GM12878 (cell line): ENCODE data around the gene ARHGEF11. TPM values are rescaled to one million over a fixed set of nuclear protein-coding genes. Genes with fewer than 3 reads are reported as not detected.

Source experiments
- ATAC-seq: fragments of 200-7000 bp; cut with Tn5 transposase; 3 replicates; pipeline ENCODE4 v1.9.1; 2020; ENCODE audit warnings: mild to moderate bottlenecking, moderate library complexity
- BruUV-seq: library from RNA; stranded (reverse); fragments of 400-500 nt; replicated peaks from 2 replicates; lab custom pipeline; 2021; lab: Mats Ljungman, UMichigan
- CTCF ChIA-PET: fragments of 300-600 bp; sonication (Branson Sonifier 250); formaldehyde crosslinking; extraction: SDS; loops from one replicate; lab custom pipeline; 2021; ENCODE audit warnings: inconsistent platforms; lab: Yijun Ruan, JAX
- POLR2A ChIA-PET: fragments of 350-600 bp; formaldehyde crosslinking; extraction: SDS; loops from one replicate; lab custom pipeline; 2021; ENCODE audit warnings: inconsistent platforms; lab: Charles Lee
- RAD21 ChIA-PET: fragments of 300-600 bp; sonication (Branson Sonifier 250); formaldehyde crosslinking; loops from one replicate; lab custom pipeline; 2023; ENCODE audit warnings: antibody characterized with exemption; ENCODE audit not compliant: unreplicated experiment; lab: Charles Lee
- SMC1A ChIA-PET: fragments of 300-600 bp; sonication (Branson Sonifier 250); formaldehyde crosslinking; loops from one replicate; lab custom pipeline; 2023; ENCODE audit not compliant: unreplicated experiment, uncharacterized antibody; lab: Charles Lee
- DNase-seq: peaks from one replicate; pipeline ENCODE4 v3.0.0-alpha.2; 2011; ENCODE audit warnings: low read depth, low spot score
- FAIRE-seq: peaks from 3 replicates; lab custom pipeline; 2011; peaks lifted over from hg19 to GRCh38; lab: Jason Lieb, UNC
- H2AFZ ChIP-seq: 2 replicates; pipeline ENCODE4 v1.6.0; 2011; ENCODE audit warnings: low read depth, low read length, control low read depth; ENCODE audit not compliant: control insufficient read depth
- H3K27ac ChIP-seq: 2 replicates; pipeline ENCODE4 v1.5.1; 2011; ENCODE audit warnings: control low read depth; ENCODE audit not compliant: control insufficient read depth, insufficient read depth
- H3K27me3 ChIP-seq, 2 experiments: replicated peaks in 1 of 2; 2 replicates each; pipeline versions ENCODE4 v1.6.0 to v1.6.1; 2011; ENCODE audit warnings: low read length in 1 of 2; ENCODE audit not compliant: control insufficient read depth in 2 of 2, insufficient read depth in 2 of 2
- H3K36me3 ChIP-seq, 2 experiments: 2 replicates each; pipeline ENCODE4 v1.5.1; 2011; ENCODE audit warnings: low read length in 1 of 2; ENCODE audit not compliant: control insufficient read depth in 2 of 2, insufficient read depth in 2 of 2
- H3K4me1 ChIP-seq: 2 replicates; pipeline ENCODE4 v1.6.1; 2011; ENCODE audit warnings: mild to moderate bottlenecking, low read length, moderate library complexity, mixed read lengths; ENCODE audit not compliant: control insufficient read depth, insufficient read depth
- H3K4me2 ChIP-seq: 2 replicates; pipeline ENCODE4 v1.6.0; 2011; ENCODE audit warnings: control low read depth; ENCODE audit not compliant: control insufficient read depth, insufficient read depth
- H3K4me3 ChIP-seq: fragments of 200-600 bp; sonication (generic); 2 replicates; pipeline ENCODE4 v1.5.1; 2016
- H3K79me2 ChIP-seq: 2 replicates; pipeline ENCODE4 v1.6.0; 2011; ENCODE audit warnings: low read length; ENCODE audit not compliant: control insufficient read depth, insufficient read depth
- H3K9ac ChIP-seq: 2 replicates; pipeline ENCODE4 v1.8.0; 2011; ENCODE audit warnings: low read length, control low read depth, mixed read lengths; ENCODE audit not compliant: control insufficient read depth, insufficient read depth
- H3K9me3 ChIP-seq: replicated peaks from 3 replicates; pipeline ENCODE4 v1.5.1; 2011; ENCODE audit warnings: mild to moderate bottlenecking, low read length; ENCODE audit not compliant: control insufficient read depth, insufficient read depth
- H4K20me1 ChIP-seq: 2 replicates; pipeline ENCODE4 v1.6.0; 2011; ENCODE audit not compliant: control insufficient read depth, insufficient read depth
- CEBPB ChIP-seq, 2 experiments: fragments of 150-350 bp in 1 of 2; IDR thresholded peaks; 2 replicates each; pipeline ENCODE4 v1.6.1; 2012 to 2014; ENCODE audit warnings: low read depth in 2 of 2, low read length in 2 of 2, borderline replicate concordance in 1 of 2, inconsistent platforms in 1 of 2
- DPF2 ChIP-seq: fragments of 450-650 bp; IDR thresholded peaks from 2 replicates; pipeline ENCODE4 v1.6.1; 2017; ENCODE audit warnings: mild to moderate bottlenecking
- IRF3 ChIP-seq: fragments of 450-650 bp; IDR thresholded peaks from 2 replicates; pipeline ENCODE4 v1.6.1; 2014; ENCODE audit warnings: mild to moderate bottlenecking
- MAX ChIP-seq: IDR thresholded peaks from 2 replicates; pipeline ENCODE4 v1.6.1; 2012; ENCODE audit warnings: low read depth, low read length, improper control_type of control experiment
- NFIC ChIP-seq: IDR thresholded peaks from 2 replicates; pipeline ENCODE4 v1.6.1; 2012; ENCODE audit warnings: low read depth, mild to moderate bottlenecking, inconsistent platforms, low read length, moderate library complexity
- PML ChIP-seq: IDR thresholded peaks from 2 replicates; pipeline ENCODE4 v1.6.1; 2012; ENCODE audit warnings: low read length, inconsistent platforms
- RUNX3 ChIP-seq: IDR thresholded peaks from 2 replicates; pipeline ENCODE4 v1.6.1; 2012; ENCODE audit warnings: low read length, inconsistent platforms
- SIX5 ChIP-seq: IDR thresholded peaks from 2 replicates; pipeline ENCODE4 v1.6.1; 2011; ENCODE audit warnings: mild to moderate bottlenecking, low read depth, low read length, moderate library complexity; ENCODE audit not compliant: severe bottlenecking
- STAT3 ChIP-seq: IDR thresholded peaks from 2 replicates; pipeline ENCODE4 v1.6.1; 2011; ENCODE audit warnings: low read depth, low read length, improper control_type of control experiment
- USF1 ChIP-seq: IDR thresholded peaks from 2 replicates; pipeline ENCODE4 v1.6.1; 2011; ENCODE audit warnings: borderline replicate concordance, low read depth, mild to moderate bottlenecking, moderate library complexity, mixed read lengths, low read length; ENCODE audit not compliant: insufficient read depth; ENCODE audit errors: extremely low read length
- YBX1 ChIP-seq: fragments of 450-650 bp; IDR thresholded peaks from 2 replicates; pipeline ENCODE4 v1.6.1; 2016; ENCODE audit warnings: antibody characterized with exemption
- ZSCAN29 ChIP-seq: fragments of 450-650 bp; IDR thresholded peaks from 2 replicates; pipeline ENCODE4 v1.6.1; 2017; ENCODE audit warnings: mild to moderate bottlenecking, moderate library complexity
- WGBS: methylation state at CpG from one replicate; pipeline ENCODE4 v1.1.6; 2016; ENCODE audit warnings: low lambda C conversion rate; ENCODE audit not compliant: insufficient replicate concordance, insufficient coverage; ENCODE audit errors: missing lambda C conversion rate; 5-methylcytosine and 5-hydroxymethylcytosine counted together
- in situ Hi-C: fragments of 300-500 bp; cut with MboI; formaldehyde crosslinking; loops from 9 replicates; pipeline ENCODE4 v1.14.3; 2018; ENCODE audit warnings: mixed read lengths
- intact Hi-C: fragments of 100-400 bp; cut with micrococcal nuclease; formaldehyde crosslinking; loops from one replicate; pipeline ENCODE4 v1.14.2; 2022; ENCODE audit not compliant: unreplicated experiment
- polyA plus RNA-seq, 11 experiments: library from polyadenylated mRNA; depleted of rRNA in 4 of 11; unstranded in 6 of 11; stranded (reverse) in 5 of 11; fragments of >200 nt; fragmentation: Nextera tagmentation in 4 of 11; fragmentation: Illumina TruSeq in 1 of 11; extraction: Ambion mirVana in 4 of 11; extraction: Trizol in 1 of 11; gene quantifications; 1 replicate in 1 of 11; 2 replicates in 10 of 11; pipeline versions ENCODE4 v1.2.1 to v1.2.3, GENCODE V29; 2011 to 2016; ENCODE audit warnings: inconsistent platforms in 2 of 11, missing spikeins in 2 of 11, low read depth in 1 of 11
- total RNA-seq, 4 experiments: library from RNA; depleted of rRNA in 3 of 4; stranded (reverse); fragments of >200 nt in 3 of 4; fragmentation: Illumina TruSeq in 1 of 4; extraction: Trizol in 1 of 4; gene quantifications; 2 replicates each; pipeline versions ENCODE4 v1.2.1 to v1.2.3, GENCODE V29; 2013 to 2021

Gene ARHGEF11
- total and polyA plus RNA-seq, 10 of the 15 experiments (the other 5 are each of a cell fraction or from before 2014, with no cell fraction given), result 0.05 to 12.7 (median 1.8) TPM

GRCh38 chr1:156909671-156910070, 135.9 kb downstream of the ARHGEF11 start:
- POLR2A ChIA-PET, result interaction anchor here (0.6 kb wide), 1 partner anchor 165 kb away, joined by 4 read pairs; no protein-coding TSS in a partner anchor
- SMC1A ChIA-PET, result interaction anchor here (3.6 kb wide), 1 partner anchor 164 kb away, joined by 19 read pairs; no protein-coding TSS in a partner anchor
- FAIRE-seq (no peak), ATAC-seq (no peak)
- in situ Hi-C loops, result no loop called here
- Histone ChIP-seq H2AFZ (no peak overlapping the region), H4K20me1 (no peaks in the 10 kb centered on the region), H3K79me2 (no peaks in the 10 kb centered on the region), H3K4me3 (no peak overlapping the region), H3K36me3 (no peaks in the 10 kb centered on the region), H3K9me3 (no peaks in the 10 kb centered on the region), H3K27me3 (peaks cover under 1 to 2% of the 10 kb centered on the region in 2 experiments; a peak in 3 of 4 replicates), H3K4me2 (no peak overlapping the region)
- CTCF ChIA-PET, result interaction anchor here (0.7 to 4.7 kb wide), 6 partner anchors 11 to 245 kb away, joined by 3 to 47 read pairs (median 3); no protein-coding TSS in a partner anchor
- intact Hi-C loops, result loop anchor here (5.0 to 10.0 kb wide), 3 partner anchors 48 to 245 kb away; no protein-coding TSS in a partner anchor
- RAD21 ChIA-PET, result interaction anchor here (0.6 to 5.6 kb wide), 2 partner anchors 18 to 164 kb away, joined by 3 to 33 read pairs; no protein-coding TSS in a partner anchor
- no peak for TF ChIP-seq USF1
- no peak for TF ChIP-seq PML
- TF ChIP-seq ZSCAN29, result no peak
- TF ChIP-seq IRF3, result no peak
- no peak for TF ChIP-seq MAX
- TF ChIP-seq YBX1, result no peak
- TF ChIP-seq SIX5, result no peak
- no peak for TF ChIP-seq DPF2
- no peak for TF ChIP-seq CEBPB (IDR thresholded peaks at IDR 0.05; ENCODE audit: borderline replicate concordance in 1 of 2, low read depth in 2 of 2, low read length in 2 of 2)
- TF ChIP-seq NFIC, result no peak
- TF ChIP-seq STAT3, result no peak
- no peak for TF ChIP-seq RUNX3
- TF ChIP-seq, all 136 proteins: peak for 0
- no peak overlapping the region for H3K27ac ChIP-seq
- DNase-seq, result no peak
- BruUV-seq, result no TSS peak
- no peaks in the 10 kb centered on the region for H3K4me1 ChIP-seq
- 38% methylated on average over 5 of the region's 5 CpGs for WGBS
- no peak overlapping the region for H3K9ac ChIP-seq
